ENCODE measurements around the gene NUDT4.

Gene NUDT4

GRCh38 chr12:93456077-93456476 lies 78.4 kb downstream of the NUDT4 start:
- no peaks in the 10 kb centered on the region for H3K4me1 ChIP-seq (ENCODE audit: control insufficient read depth in 2 of 2, insufficient read depth in 2 of 2, low read length in 2 of 2)
- no peak overlapping the region for H3K27ac ChIP-seq (ENCODE audit: low read depth in 2 of 2, low read length in 2 of 2)

More at GRCh38 chr12:93456077-93456476, 78.4 kb downstream of the NUDT4 start:
- Histone ChIP-seq H3K36me3 (ENCODE audit: control insufficient read depth in 2 of 2, insufficient read depth in 2 of 2, low read length in 2 of 2) (no peaks in the 10 kb centered on the region), H3K9ac (ENCODE audit: low read depth in 1 of 2, low read length in 2 of 2) (no peak overlapping the region), H3K4me3 (ENCODE audit: low read length in 2 of 2) (no peak overlapping the region), H3K27me3 (ENCODE audit: control insufficient read depth in 2 of 2, insufficient read depth in 2 of 2, low read length in 2 of 2) (no peaks in the 10 kb centered on the region), H3K9me3 (ENCODE audit: control insufficient read depth in 2 of 2, low read length in 2 of 2) (no peaks in the 10 kb centered on the region)
